Psoas muscle (tissue), 8 donors: ENCODE measurements around the gene HAL. TPM values are rescaled to one million over a fixed set of nuclear protein-coding genes. Genes with fewer than 3 reads are reported as not detected.

Experiments used
- ATAC-seq, 4 donors: fragments of 200-7000 bp; cut with Tn5 transposase; one replicate each; pipeline ENCODE4 v1.9.1; 2020; ENCODE audit warnings: moderate library complexity in 3 of 4, mild to moderate bottlenecking in 2 of 4
- DNase-seq, 2 donors: peaks; one replicate each; pipeline ENCODE4 v3.0.0-alpha.2; 2020
- H3K27ac ChIP-seq: fragments of 200-600 bp; one replicate; pipeline ENCODE4 v1.8.0; 2022
- H3K27me3 ChIP-seq, 3 donors: fragments of 200-600 bp in 1 of 3; one replicate each; pipeline versions ENCODE4 v1.6.1 to v1.8.0; 2013 to 2022; ENCODE audit warnings: low read length in 2 of 3, mild to moderate bottlenecking in 2 of 3, moderate library complexity in 1 of 3; ENCODE audit not compliant: insufficient read depth in 3 of 3
- H3K36me3 ChIP-seq, 2 donors: fragments of 200-600 bp in 1 of 2; one replicate each; pipeline versions ENCODE4 v1.6.1 to v1.8.0; 2013 to 2022; ENCODE audit warnings: low read depth in 1 of 2, mild to moderate bottlenecking in 1 of 2, moderate library complexity in 1 of 2; ENCODE audit not compliant: insufficient read depth in 1 of 2
- H3K4me1 ChIP-seq: fragments of 200-600 bp; one replicate; pipeline ENCODE4 v1.8.0; 2022
- H3K4me3 ChIP-seq: fragments of 200-600 bp; one replicate; pipeline ENCODE4 v1.8.0; 2022; ENCODE audit warnings: mild to moderate bottlenecking
- H3K9me3 ChIP-seq: fragments of 200-600 bp; one replicate; pipeline ENCODE4 v1.8.0; 2022
- CTCF ChIP-seq: fragments of 200-600 bp; IDR thresholded peaks from one replicate; pipeline ENCODE4 v1.8.0; 2022; ENCODE audit warnings: antibody characterized with exemption
- WGBS, 3 donors: extraction: QIAGEN DNeasy Blood & Tissue Kit; methylation state at CpG; one replicate each; pipeline versions ENCODE4 v1.1.6 to v1.1.7; 2013; 5-methylcytosine and 5-hydroxymethylcytosine counted together
- intact Hi-C, 2 donors: fragments of 100-400 bp; cut with DNase I; formaldehyde crosslinking; loops; one replicate each; pipeline versions ENCODE4 v1.11.0 to v1.14.2; 2022
- polyA plus RNA-seq, 3 donors: library from polyadenylated mRNA; stranded (reverse); fragments of 200-250 nt; gene quantifications; one replicate each; pipeline ENCODE4 v1.2.3, GENCODE V29; 2013
- total RNA-seq, 4 donors: library from RNA; stranded (reverse); fragmentation: NEBNext Ultra II Directional in 2 of 4; extraction: Animal tissue kit (Norgen Biotek cat#: 25700) in 2 of 4; gene quantifications; one replicate each; pipeline versions ENCODE4 v1.2.1 to v1.2.4, GENCODE V29; 2021 to 2023
- donor health status: healthy with polysubstance abuse.
- donor health status: DM: no; HTN: no; CAD: no; lungs with moderate emphysema.
- donor health status: Bipolar disorder and iron deficiency.
- donor health status: healthy.
- donor health status: DM: yes; HTN: yes; CAD: no.
- donor health status: DM: no; HTN: no; CAD: no.
- donor health status: DM: no; HTN: no; CAD: no.
- donor health status: DM: yes; HTN: yes; CAD: no.

HAL gene
- total and polyA plus RNA-seq, 7 donors, result 0.04 to 0.34 (median 0.10) TPM; not detected in 2

- 23 to 36% (median 23%) methylated on average over 7 of the region's 7 CpGs for WGBS, 3 donors
- DNase-seq, result no peak
- no peak overlapping the region for H3K27ac ChIP-seq
- peak; percentile 59 for TF ChIP-seq CTCF
- H3K9me3 ChIP-seq, result no peaks in the 10 kb centered on the region
- no peak overlapping the region for H3K4me3 ChIP-seq
- H3K4me1 ChIP-seq, result no peaks in the 10 kb centered on the region
- H3K36me3 ChIP-seq, result peaks cover 2 to 41% of the 10 kb centered on the region in 2 donors
- ATAC-seq, result peak; percentile 64 to 89 (median 76)
- H3K27me3 ChIP-seq, result no peaks in the 10 kb centered on the region
- intact Hi-C loops, result loop anchor here (2.0 to 5.0 kb wide), 2 partner anchors 80 to 81 kb away; no protein-coding TSS in a partner anchor
These were observed 2.6 kb upstream of the HAL start for GRCh38 chr12:95998611-95999286.

DNA sequence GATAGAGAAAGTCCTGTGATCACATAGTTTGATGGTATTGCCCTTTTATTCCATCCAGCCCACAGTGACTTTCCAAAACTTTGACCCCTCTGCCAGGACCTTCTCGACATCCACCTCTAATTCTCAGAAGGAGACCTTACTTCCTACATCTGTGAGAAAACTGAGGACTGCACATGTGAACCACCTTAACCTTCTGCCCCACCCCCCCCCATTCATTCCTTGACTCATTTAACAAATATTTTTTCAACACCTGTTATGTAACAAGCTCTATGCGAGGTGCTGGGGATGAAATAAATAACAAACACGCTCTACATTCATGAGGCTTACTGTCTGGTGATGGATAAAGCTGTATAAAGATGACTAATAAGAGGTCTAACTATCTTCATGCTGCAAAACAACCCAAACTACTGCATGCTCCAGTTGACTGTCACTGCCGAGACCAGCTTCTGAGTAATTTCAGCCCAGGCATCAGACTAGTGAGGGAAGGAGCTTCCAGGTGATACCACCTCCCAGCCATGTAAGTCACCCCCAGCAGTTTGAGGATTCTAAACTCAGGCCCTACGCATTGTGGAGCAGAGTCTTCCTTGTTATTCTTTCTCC is 1.9 kb upstream of the HAL start:
- H3K9me3 ChIP-seq, result no peaks in the 10 kb centered on the region
- H3K27ac ChIP-seq, result no peak overlapping the region
- no peak overlapping the region for H3K4me3 ChIP-seq
- no peak for ATAC-seq
- intact Hi-C loops, result loop anchor here (2.0 to 5.0 kb wide), 2 partner anchors 79 to 81 kb away; no protein-coding TSS in a partner anchor
- H3K27me3 ChIP-seq, result no peaks in the 10 kb centered on the region
- peaks cover 2 to 34% of the 10 kb centered on the region in 2 donors for H3K36me3 ChIP-seq
- TF ChIP-seq CTCF, result no peak
- DNase-seq, result no peak
- no peaks in the 10 kb centered on the region for H3K4me1 ChIP-seq
- 80 to 85% (median 82%) methylated on average over 5 of the region's 5 CpGs for WGBS, 3 donors

DNA sequence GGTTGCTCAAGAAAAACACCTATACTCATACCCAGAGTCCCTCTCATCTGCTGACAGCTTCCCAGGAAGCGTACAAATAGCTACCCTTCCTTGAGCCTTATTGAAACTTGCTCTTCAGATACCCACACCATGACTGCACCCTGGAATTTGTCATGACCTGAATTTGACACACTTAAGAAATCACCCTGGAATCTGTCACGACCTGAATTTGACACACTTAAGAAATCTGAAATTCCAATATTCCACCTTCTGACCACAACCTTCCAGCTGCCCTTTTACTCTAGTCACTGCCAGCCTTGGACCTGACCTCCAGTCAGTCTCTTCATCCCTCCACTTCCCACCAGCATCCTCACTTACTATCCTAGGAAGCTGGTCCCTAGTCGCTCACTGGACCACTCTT is 1.1 kb upstream of the HAL start:
- H3K4me3 ChIP-seq, result no peak overlapping the region
- WGBS, 3 donors, result 71 to 78% (median 74%) methylated on average over 3 of the region's 3 CpGs
- intact Hi-C loops, result loop anchor here in 1 of 2 donors (5.0 kb wide), 1 partner anchor 80 kb away; no protein-coding TSS in a partner anchor
- ATAC-seq (no peak), DNase-seq (no peak)
- H3K9me3 ChIP-seq, result no peaks in the 10 kb centered on the region
- no peak for TF ChIP-seq CTCF
- no peak overlapping the region for H3K27ac ChIP-seq
- H3K4me1 ChIP-seq, result no peaks in the 10 kb centered on the region
- peaks cover 2 to 27% of the 10 kb centered on the region in 2 donors for H3K36me3 ChIP-seq
- no peaks in the 10 kb centered on the region for H3K27me3 ChIP-seq

GRCh38 chr12:95995238-95996031 is 709 bp downstream of the HAL start:
- no peak overlapping the region for H3K4me3 ChIP-seq
- ATAC-seq, result peak in 1 of 4 donors; percentile 27
- no peak for DNase-seq
- TF ChIP-seq CTCF, result no peak
- 90 to 94% (median 93%) methylated on average over 29 of the region's 29 CpGs for WGBS, 3 donors
- H3K36me3 ChIP-seq, result peaks cover 0 to 8% of the 10 kb centered on the region in 2 donors
- H3K9me3 ChIP-seq, result no peaks in the 10 kb centered on the region
- no peaks in the 10 kb centered on the region for H3K27me3 ChIP-seq
- no peaks in the 10 kb centered on the region for H3K4me1 ChIP-seq
- H3K27ac ChIP-seq, result no peak overlapping the region
- intact Hi-C loops, result loop anchor here in 1 of 2 donors (5.0 kb wide), 1 partner anchor 78 kb away; no protein-coding TSS in a partner anchor
